ENCODE data around the gene C12orf75. TPM values are rescaled to one million over a fixed set of nuclear protein-coding genes. Genes with fewer than 3 reads are reported as not detected.
"Not testable (repeated sequence)": the region's sequence is repeated elsewhere in the genome, so short reads cannot be mapped to it uniquely, and the experiment has no call there.

C12orf75 gene
- total RNA-seq, 1 donor from 2014 or later, result 276 TPM

DNA sequence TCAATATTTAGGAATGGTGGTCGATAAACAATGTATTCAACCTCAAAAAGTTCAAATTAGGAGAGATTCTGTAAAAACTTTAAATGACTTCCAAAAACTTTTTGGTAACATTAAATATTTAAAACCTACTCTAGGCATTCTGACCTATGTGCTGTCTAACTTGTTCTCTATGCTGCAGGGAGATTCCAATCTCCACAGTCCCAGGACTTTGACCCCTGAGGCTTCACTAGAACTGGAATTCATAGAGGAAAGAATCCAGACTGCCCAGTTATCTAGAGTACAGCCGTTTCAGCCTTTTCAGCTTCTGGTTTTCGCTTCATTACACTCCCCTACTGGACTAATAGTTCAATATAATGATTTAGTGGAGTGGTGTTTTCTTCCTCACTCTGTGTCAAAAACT is 21.1 kb upstream of the C12orf75 start:
- not testable (repeated sequence) for DNase-seq (ENCODE audit: low read depth); H3K27me3 ChIP-seq (ENCODE audit: control insufficient read depth, insufficient read depth, low read length); H3K36me3 ChIP-seq (ENCODE audit: control insufficient read depth, insufficient read depth, low read length); H3K4me3 ChIP-seq (ENCODE audit: low read depth, low read length)

DNA sequence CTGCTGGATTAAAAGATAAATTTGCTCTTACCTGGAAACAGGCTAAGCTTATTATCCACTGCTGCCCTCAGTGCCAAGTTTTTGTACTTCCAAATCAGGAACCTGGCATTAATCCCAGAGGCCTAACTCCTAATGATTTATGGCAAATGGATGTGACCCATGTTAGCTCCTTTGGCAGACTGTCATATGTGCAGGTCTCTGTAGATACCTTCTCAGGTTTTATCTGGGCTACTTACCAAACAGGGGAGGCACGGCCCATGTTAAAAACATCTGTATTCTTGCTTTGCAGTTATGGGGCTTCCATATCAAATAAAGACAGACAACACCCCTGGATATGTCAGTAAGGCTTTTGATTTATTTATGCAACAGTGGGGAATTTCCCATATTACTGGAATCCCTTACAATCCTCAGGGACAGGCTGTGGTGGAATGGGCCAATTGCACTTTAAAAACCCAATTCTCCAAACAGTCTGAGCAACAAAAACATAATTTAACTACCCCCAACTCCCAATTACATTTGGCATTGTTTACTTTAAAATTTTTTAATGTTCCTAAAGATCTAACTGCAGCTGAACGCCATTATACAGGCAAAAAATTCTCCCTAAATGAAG is 19.9 kb upstream of the C12orf75 start:
- H3K4me3 ChIP-seq (ENCODE audit: low read depth, low read length); H3K36me3 ChIP-seq (ENCODE audit: control insufficient read depth, insufficient read depth, low read length); H3K27me3 ChIP-seq (ENCODE audit: control insufficient read depth, insufficient read depth, low read length); DNase-seq (ENCODE audit: low read depth): not testable (repeated sequence)

DNA sequence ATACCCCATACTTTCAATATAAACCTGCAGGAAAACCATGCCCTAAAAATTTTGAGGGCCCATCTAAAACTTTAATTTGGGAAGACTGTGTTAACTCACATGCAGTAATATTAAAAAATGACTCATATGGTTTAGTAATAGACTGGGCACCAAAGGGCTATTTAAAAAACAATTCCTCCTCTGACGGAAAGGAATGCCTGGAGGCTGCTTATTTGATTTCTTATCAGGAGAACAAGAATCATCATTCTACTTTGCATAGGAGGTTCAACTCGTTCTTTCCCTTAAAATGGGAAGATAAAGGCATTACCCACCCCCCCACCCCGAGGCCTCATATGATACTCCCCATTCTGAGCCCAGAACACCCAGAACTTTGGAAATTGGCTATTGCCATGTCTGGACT is 18.6 kb upstream of the C12orf75 start:
- H3K27me3 ChIP-seq (ENCODE audit: control insufficient read depth, insufficient read depth, low read length); H3K4me3 ChIP-seq (ENCODE audit: low read depth, low read length); DNase-seq (ENCODE audit: low read depth); H3K36me3 ChIP-seq (ENCODE audit: control insufficient read depth, insufficient read depth, low read length): not testable (repeated sequence)

DNA sequence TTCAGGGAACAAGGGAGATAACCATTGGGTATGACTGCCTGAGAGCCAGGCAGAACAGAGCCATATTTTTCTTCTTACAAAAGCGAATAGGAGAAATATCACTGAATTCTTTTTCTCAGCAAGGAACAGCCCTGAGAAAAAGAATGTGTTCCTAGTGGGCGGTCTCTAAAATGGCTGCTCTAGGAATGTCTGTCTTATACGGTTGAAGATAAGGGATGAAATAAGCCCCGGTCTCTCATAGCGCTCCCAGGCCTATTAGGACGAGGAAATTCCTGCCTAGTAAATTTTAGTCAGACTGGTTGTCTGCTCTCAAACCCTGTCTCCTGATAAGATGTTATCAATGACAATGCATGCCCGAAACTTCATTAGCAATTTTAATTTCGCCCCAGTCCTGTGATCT is 16.7 kb upstream of the C12orf75 start:
- not testable (repeated sequence) for H3K4me3 ChIP-seq (ENCODE audit: low read depth, low read length); H3K27me3 ChIP-seq (ENCODE audit: control insufficient read depth, insufficient read depth, low read length); H3K36me3 ChIP-seq (ENCODE audit: control insufficient read depth, insufficient read depth, low read length); DNase-seq (ENCODE audit: low read depth)

DNA sequence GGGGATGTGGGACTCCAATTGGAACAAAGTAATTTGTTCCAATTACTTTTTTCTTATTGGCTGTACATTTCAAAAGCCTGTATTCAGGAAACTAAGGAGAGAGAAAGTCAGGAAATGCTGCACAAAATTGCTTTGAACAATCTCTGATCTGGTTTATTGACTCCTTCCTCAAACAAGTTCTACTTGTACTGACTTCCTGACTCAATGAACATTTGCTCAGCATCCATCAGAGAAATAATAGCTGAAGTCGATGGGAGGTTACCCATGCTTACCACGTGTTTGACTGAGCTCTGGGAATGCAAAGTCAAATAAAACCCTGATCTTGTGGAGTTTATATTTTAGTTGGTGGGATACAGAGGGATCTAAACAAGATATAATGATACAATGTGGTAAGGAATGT is 15.4 kb upstream of the C12orf75 start:
- TF ChIP-seq, protein P1, sequence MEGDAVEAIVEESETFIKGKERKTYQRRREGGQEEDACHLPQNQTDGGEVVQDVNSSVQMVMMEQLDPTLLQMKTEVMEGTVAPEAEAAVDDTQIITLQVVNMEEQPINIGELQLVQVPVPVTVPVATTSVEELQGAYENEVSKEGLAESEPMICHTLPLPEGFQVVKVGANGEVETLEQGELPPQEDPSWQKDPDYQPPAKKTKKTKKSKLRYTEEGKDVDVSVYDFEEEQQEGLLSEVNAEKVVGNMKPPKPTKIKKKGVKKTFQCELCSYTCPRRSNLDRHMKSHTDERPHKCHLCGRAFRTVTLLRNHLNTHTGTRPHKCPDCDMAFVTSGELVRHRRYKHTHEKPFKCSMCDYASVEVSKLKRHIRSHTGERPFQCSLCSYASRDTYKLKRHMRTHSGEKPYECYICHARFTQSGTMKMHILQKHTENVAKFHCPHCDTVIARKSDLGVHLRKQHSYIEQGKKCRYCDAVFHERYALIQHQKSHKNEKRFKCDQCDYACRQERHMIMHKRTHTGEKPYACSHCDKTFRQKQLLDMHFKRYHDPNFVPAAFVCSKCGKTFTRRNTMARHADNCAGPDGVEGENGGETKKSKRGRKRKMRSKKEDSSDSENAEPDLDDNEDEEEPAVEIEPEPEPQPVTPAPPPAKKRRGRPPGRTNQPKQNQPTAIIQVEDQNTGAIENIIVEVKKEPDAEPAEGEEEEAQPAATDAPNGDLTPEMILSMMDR (IDR thresholded peaks at IDR 0.05; ENCODE audit: insufficient read depth, low read length, poor library complexity, severe bottlenecking), result no peak
- DNase-seq (ENCODE audit: low read depth), result no peak
- Histone ChIP-seq H3K27me3 (ENCODE audit: control insufficient read depth, insufficient read depth, low read length) (no peaks in the 10 kb centered on the region), H3K36me3 (ENCODE audit: control insufficient read depth, insufficient read depth, low read length) (no peaks in the 10 kb centered on the region), H3K4me3 (ENCODE audit: low read depth, low read length) (no peak overlapping the region)

DNA sequence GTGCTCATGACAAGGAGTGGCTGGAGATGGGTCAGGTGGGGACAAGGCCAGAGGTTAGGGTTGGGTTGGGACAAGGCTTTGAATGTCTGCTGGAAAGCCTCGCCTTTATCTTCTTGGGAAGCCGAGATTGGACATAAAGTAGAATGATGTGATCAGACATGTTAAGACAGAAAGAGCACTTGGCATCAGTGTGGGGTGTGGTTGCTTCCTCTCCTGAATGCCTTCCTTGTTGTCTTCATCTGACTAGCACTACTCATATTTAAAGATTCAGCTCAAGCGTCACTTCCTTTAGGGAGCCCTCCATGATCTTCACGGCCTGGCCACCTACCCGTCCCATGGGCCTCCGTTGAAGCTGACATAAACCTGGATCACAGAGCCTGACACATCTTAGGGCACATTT is 14.8 kb upstream of the C12orf75 start:
- no peak for DNase-seq (ENCODE audit: low read depth)
- Histone ChIP-seq H3K27me3 (ENCODE audit: control insufficient read depth, insufficient read depth, low read length) (no peaks in the 10 kb centered on the region), H3K4me3 (ENCODE audit: low read depth, low read length) (no peak overlapping the region), H3K36me3 (ENCODE audit: control insufficient read depth, insufficient read depth, low read length) (no peaks in the 10 kb centered on the region)
- TF ChIP-seq, protein P1 (IDR thresholded peaks at IDR 0.05; ENCODE audit: insufficient read depth, low read length, poor library complexity, severe bottlenecking), result no peak

DNA sequence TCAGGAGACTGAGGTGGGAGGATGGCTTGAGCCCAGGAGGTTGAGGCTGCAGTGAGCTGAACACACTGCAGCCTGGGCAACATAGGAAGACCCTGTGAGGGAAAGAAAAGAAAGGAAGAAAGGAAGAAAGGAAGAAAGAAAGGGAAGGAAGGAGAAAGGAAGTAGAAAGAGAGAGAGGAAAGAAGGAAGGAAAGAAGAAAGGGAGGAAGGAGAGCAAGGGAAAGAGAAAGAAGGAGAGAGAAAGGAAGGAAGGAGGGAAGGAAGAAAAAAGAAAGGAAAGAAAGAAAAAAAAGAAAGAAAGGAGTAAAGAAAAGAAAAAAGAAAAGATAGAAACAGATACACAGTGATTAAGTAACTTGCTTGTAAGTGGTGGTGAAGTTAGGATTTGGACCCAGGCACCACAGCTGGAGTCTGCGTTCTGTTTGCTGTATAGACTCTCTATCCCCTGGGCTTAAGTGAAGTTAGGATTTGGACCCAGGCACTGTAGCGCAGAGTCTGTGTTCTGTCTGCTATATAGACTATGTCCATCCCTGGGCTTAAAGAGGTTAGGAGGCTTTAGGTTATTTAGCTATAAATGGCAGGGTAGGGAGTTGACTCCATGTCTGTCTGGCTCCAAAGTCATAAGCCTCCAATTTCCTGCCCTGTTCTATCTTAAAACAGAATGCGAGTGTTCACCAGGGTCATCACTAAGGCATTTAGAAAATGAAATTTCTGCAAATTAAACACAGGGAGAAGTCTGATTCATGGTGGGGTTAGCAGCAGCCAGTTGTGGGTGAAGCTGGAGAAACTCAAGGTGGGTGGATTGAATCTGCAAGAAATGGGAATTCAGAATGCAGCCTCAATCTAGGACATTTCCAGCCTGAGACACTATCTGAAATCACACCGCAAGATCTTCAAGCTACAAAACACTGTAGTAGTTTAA is 13.3 kb upstream of the C12orf75 start:
- Histone ChIP-seq H3K4me3 (ENCODE audit: low read depth, low read length) (no peak overlapping the region), H3K36me3 (ENCODE audit: control insufficient read depth, insufficient read depth, low read length) (no peaks in the 10 kb centered on the region), H3K27me3 (ENCODE audit: control insufficient read depth, insufficient read depth, low read length) (no peaks in the 10 kb centered on the region)
- DNase-seq (ENCODE audit: low read depth), result no peak
- TF ChIP-seq, protein P1 (IDR thresholded peaks at IDR 0.05; ENCODE audit: insufficient read depth, low read length, poor library complexity, severe bottlenecking), result no peak

Data from kidney epithelial cell (primary cell).